ENCODE results near the gene MYT1. TPM values are rescaled to one million over a fixed set of nuclear protein-coding genes. Genes with fewer than 3 reads are reported as not detected.

MYT1 gene
- total RNA-seq, 4 donors from 2014 or later = 0.21 TPM; not detected in 3

- Histone ChIP-seq H3K4me1 (no peaks in the 10 kb centered on the region), H3K27me3 (peaks cover 0 to 33% of the 10 kb centered on the region in 2 donors), H3K4me3 (no peak overlapping the region), H3K9me3 (no peaks in the 10 kb centered on the region), H3K27ac (no peak overlapping the region), H3K36me3 (no peaks in the 10 kb centered on the region)
- no peak for TF ChIP-seq CTCF (IDR thresholded peaks at IDR 0.05)
- no peak for TF ChIP-seq POLR2A (IDR thresholded peaks at IDR 0.05)
- DNase-seq = no peak
- intact Hi-C loops (cut with DNase I; ENCODE audit: low total_unique reads) = no loop called here
Measured at GRCh38 chr20:64160526-64161355, 3.5 kb upstream of the MYT1 start.

- no peak for DNase-seq
- intact Hi-C loops (cut with DNase I; ENCODE audit: low total_unique reads) = no loop called here
Measured at GRCh38 chr20:64161356-64162238, 2.7 kb upstream of the MYT1 start.

GRCh38 chr20:64162239-64162910, 1.9 kb upstream of the MYT1 start:
- TF ChIP-seq POLR2A (IDR thresholded peaks at IDR 0.05) (no peak), CTCF (IDR thresholded peaks at IDR 0.05) (no peak)
- H3K27ac ChIP-seq = no peak overlapping the region
- H3K27me3 ChIP-seq = peaks cover 0 to 35% of the 10 kb centered on the region in 2 donors
- H3K9me3 ChIP-seq = no peaks in the 10 kb centered on the region
- no peaks in the 10 kb centered on the region for H3K4me1 ChIP-seq
- no peaks in the 10 kb centered on the region for H3K36me3 ChIP-seq
- intact Hi-C loops (cut with DNase I; ENCODE audit: low total_unique reads) = no loop called here
- no peak for DNase-seq
- no peak overlapping the region for H3K4me3 ChIP-seq

More at GRCh38 chr20:64161356-64162238, 2.7 kb upstream of the MYT1 start:
- Histone ChIP-seq H3K4me3 (no peak overlapping the region), H3K9me3 (no peaks in the 10 kb centered on the region), H3K27me3 (peaks cover 0 to 35% of the 10 kb centered on the region in 2 donors), H3K4me1 (no peaks in the 10 kb centered on the region), H3K27ac (no peak overlapping the region), H3K36me3 (no peaks in the 10 kb centered on the region)
- TF ChIP-seq CTCF (IDR thresholded peaks at IDR 0.05) (no peak), POLR2A (IDR thresholded peaks at IDR 0.05) (no peak)

GRCh38 chr20:64163776-64164122, 503 bp upstream of the MYT1 start:
- Histone ChIP-seq H3K27ac (no peak overlapping the region), H3K9me3 (no peaks in the 10 kb centered on the region), H3K27me3 (peaks cover 0 to 35% of the 10 kb centered on the region in 2 donors), H3K36me3 (no peaks in the 10 kb centered on the region), H3K4me3 (no peak overlapping the region), H3K4me1 (no peaks in the 10 kb centered on the region)
- intact Hi-C loops (cut with DNase I; ENCODE audit: low total_unique reads) = no loop called here
- no peak for DNase-seq
- TF ChIP-seq POLR2A (IDR thresholded peaks at IDR 0.05) (no peak), CTCF (IDR thresholded peaks at IDR 0.05) (no peak)

Data from uterus (tissue), 4 donors.